Measurements from ENCODE around the gene TNIK. TPM values are rescaled to one million over a fixed set of nuclear protein-coding genes. Genes with fewer than 3 reads are reported as not detected.

The TNIK gene
- total and polyA plus RNA-seq, 10 of the 15 experiments (the other 5 are each of a cell fraction or from before 2014, with no cell fraction given): 13.9 to 74.3 (median 48.2) TPM

GRCh38 chr3:171058873-171059603 is 401.2 kb downstream of the TNIK start:
- Histone ChIP-seq H3K4me3 (no peak overlapping the region), H3K27ac (ENCODE audit: control insufficient read depth, insufficient read depth) (no peak overlapping the region), H3K27me3 (replicated peaks in 1 of 2; ENCODE audit: control insufficient read depth in 2 of 2, insufficient read depth in 2 of 2, low read length in 1 of 2) (no peaks in the 10 kb centered on the region), H3K79me2 (ENCODE audit: control insufficient read depth, insufficient read depth, low read length) (no peaks in the 10 kb centered on the region), H3K4me1 (ENCODE audit: control insufficient read depth, insufficient read depth, low read length) (no peaks in the 10 kb centered on the region), H3K9ac (ENCODE audit: control insufficient read depth, insufficient read depth, low read length) (no peak overlapping the region), H4K20me1 (ENCODE audit: control insufficient read depth, insufficient read depth) (no peaks in the 10 kb centered on the region), H3K4me2 (ENCODE audit: control insufficient read depth, insufficient read depth) (no peak overlapping the region), H2AFZ (ENCODE audit: control insufficient read depth, low read depth, low read length) (no peak overlapping the region), H3K36me3 (ENCODE audit: control insufficient read depth in 2 of 2, insufficient read depth in 2 of 2, low read length in 1 of 2) (peaks cover 0 to 16% of the 10 kb centered on the region in 2 experiments; a peak in 3 of 4 replicates), H3K9me3 (replicated peaks; ENCODE audit: control insufficient read depth, insufficient read depth, low read length) (no peaks in the 10 kb centered on the region)
- ATAC-seq (no peak), FAIRE-seq (no peak), DNase-seq (ENCODE audit: low read depth, low spot score) (no peak)
- CTCF ChIA-PET: interaction anchor here (2.3 kb wide), 1 partner anchor 9 kb away, joined by 7 read pairs; no protein-coding TSS in a partner anchor
- intact Hi-C loops (cut with micrococcal nuclease; ENCODE audit: unreplicated experiment): no loop called here
- no TSS peak for BruUV-seq (replicated peaks)
- SMC1A ChIA-PET (ENCODE audit: uncharacterized antibody, unreplicated experiment): interaction anchor here (1.1 kb wide), 2 partner anchors 9 to 104 kb away, joined by 3 read pairs; no protein-coding TSS in a partner anchor
- in situ Hi-C loops (cut with MboI): no loop called here
- RAD21 ChIA-PET (ENCODE audit: unreplicated experiment): no interaction called here
- TF ChIP-seq SP1 (IDR thresholded peaks at IDR 0.05; ENCODE audit: low read depth, low read length): no peak
- TF ChIP-seq GATAD2B (conservative IDR thresholded peaks at IDR 0.05; ENCODE audit: low read depth): no peak
- no peak for TF ChIP-seq ZNF384 (IDR thresholded peaks at IDR 0.05; ENCODE audit: borderline replicate concordance, low read depth, low read length)
- TF ChIP-seq RAD21 (IDR thresholded peaks at IDR 0.05; ENCODE audit: insufficient read depth, low read depth, low read length): no peak
- TF ChIP-seq GABPA (IDR thresholded peaks at IDR 0.05; ENCODE audit: low read depth): no peak
- no peak for TF ChIP-seq NFYB (IDR thresholded peaks at IDR 0.05; ENCODE audit: insufficient read depth, low read depth, low read length)
- TF ChIP-seq CEBPB (IDR thresholded peaks at IDR 0.05; ENCODE audit: borderline replicate concordance in 1 of 2, low read depth in 2 of 2, low read length in 2 of 2): no peak
- no peak for TF ChIP-seq ZNF217 (IDR thresholded peaks at IDR 0.05)
- no peak for TF ChIP-seq NBN (IDR thresholded peaks at IDR 0.05)
- TF ChIP-seq IRF4 (IDR thresholded peaks at IDR 0.05; ENCODE audit: low read depth, low read length): no peak
- no peak for TF ChIP-seq NR2C1 (IDR thresholded peaks at IDR 0.05)
- TF ChIP-seq CREB1 (IDR thresholded peaks at IDR 0.05; ENCODE audit: low read depth): no peak
- POLR2A ChIA-PET: no interaction called here

Data from GM12878 (cell line).